GM12865 (cell line): Measurements from ENCODE around the gene VPS41.

Source experiments
- DNase-seq: peaks from one replicate; pipeline ENCODE4 v3.0.0; 2010; ENCODE audit warnings: low read depth
- H3K4me3 ChIP-seq: 2 replicates; pipeline ENCODE4 v1.5.1; 2011; ENCODE audit warnings: mild to moderate bottlenecking, low read depth, low read length, control low read depth
- TF ChIP-seq, protein P1 (sequence below): IDR thresholded peaks from 2 replicates; pipeline ENCODE4 v1.5.1; 2011; ENCODE audit warnings: low read length, control low read depth, low read depth, inconsistent platforms; ENCODE audit not compliant: insufficient read depth; ENCODE audit errors: missing control alignments

Gene VPS41

DNA sequence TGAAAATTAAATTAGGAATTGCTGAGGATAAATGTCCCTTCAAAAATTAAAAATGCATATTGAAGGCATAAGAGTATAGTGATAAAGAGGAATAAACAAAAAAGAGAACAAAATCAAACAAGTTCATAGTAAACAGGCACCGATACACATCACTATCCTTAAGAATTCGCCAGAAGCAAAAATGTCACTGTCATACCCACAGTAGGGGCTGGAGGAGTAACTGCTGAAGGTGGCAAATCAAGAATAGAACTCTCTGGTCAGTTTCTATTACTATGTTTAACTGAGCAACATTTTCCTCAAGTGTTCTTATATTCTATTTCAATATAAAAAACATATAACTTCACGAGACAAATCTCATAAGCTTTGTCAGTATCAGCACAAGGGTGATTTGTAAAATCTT, 84.0 kb downstream of the VPS41 start:
- no peak for DNase-seq
- H3K4me3 ChIP-seq = no peak overlapping the region
- TF ChIP-seq, protein P1, sequence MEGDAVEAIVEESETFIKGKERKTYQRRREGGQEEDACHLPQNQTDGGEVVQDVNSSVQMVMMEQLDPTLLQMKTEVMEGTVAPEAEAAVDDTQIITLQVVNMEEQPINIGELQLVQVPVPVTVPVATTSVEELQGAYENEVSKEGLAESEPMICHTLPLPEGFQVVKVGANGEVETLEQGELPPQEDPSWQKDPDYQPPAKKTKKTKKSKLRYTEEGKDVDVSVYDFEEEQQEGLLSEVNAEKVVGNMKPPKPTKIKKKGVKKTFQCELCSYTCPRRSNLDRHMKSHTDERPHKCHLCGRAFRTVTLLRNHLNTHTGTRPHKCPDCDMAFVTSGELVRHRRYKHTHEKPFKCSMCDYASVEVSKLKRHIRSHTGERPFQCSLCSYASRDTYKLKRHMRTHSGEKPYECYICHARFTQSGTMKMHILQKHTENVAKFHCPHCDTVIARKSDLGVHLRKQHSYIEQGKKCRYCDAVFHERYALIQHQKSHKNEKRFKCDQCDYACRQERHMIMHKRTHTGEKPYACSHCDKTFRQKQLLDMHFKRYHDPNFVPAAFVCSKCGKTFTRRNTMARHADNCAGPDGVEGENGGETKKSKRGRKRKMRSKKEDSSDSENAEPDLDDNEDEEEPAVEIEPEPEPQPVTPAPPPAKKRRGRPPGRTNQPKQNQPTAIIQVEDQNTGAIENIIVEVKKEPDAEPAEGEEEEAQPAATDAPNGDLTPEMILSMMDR = no peak

DNA sequence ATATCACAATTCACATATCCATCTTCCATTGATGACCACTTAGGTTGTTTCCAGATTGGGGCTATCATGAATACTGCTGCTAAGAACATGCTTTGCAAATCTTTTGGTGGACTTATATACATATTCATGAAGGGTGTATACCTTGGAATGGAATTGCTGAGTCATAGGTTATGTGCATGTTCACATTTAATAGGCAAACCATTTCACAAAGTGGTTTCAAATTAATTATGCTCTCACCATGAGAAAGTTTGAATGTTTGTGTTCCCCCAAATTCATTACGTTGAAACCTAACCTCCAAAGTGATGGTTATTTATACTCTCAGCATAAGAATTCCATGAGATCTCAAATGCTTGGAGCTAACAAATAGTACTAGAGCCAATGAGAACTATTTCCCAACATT, 86.4 kb downstream of the VPS41 start:
- H3K4me3 ChIP-seq = no peak overlapping the region
- TF ChIP-seq, protein P1 = no peak
- no peak for DNase-seq

DNA sequence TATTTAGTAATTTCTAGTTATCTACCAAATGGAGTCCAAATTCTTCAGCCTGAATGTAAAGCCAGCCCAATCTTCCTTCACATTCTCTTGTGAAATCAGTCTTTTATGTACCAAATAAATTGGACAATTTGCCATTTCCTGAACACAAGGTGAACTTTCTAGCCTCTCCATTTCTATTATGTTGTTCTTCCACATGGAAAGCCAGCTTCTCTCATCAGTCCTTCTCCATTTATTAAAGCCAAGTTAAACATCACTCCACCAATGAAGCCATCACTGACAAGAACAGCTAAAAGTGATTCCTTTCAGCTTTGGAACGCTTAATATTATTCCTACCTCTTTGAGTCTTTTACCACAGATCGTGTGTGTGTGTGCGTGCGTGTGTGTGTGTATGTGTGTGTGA, 88.4 kb downstream of the VPS41 start:
- no peak overlapping the region for H3K4me3 ChIP-seq
- DNase-seq = no peak
- TF ChIP-seq, protein P1 = no peak

DNA sequence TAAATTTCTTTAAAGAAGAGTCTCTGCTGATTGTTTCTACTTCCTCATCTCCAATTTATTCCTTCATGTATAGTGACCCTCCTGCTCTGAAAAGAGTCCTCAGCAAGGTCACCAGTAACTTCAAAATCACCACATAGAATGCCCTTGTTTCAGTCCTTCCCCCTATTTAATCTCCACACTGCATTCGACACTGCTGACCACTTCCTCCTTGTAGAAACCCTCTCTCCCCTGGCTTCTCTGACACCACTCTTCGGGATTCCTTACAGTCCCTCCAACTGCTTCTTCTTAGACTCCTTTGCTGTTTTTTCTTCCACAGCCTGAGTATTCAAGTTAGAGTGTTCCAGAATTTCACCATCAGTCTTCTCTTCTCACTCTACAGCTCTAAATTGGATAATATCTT, 89.5 kb downstream of the VPS41 start:
- TF ChIP-seq, protein P1 = no peak
- no peak for DNase-seq

DNA sequence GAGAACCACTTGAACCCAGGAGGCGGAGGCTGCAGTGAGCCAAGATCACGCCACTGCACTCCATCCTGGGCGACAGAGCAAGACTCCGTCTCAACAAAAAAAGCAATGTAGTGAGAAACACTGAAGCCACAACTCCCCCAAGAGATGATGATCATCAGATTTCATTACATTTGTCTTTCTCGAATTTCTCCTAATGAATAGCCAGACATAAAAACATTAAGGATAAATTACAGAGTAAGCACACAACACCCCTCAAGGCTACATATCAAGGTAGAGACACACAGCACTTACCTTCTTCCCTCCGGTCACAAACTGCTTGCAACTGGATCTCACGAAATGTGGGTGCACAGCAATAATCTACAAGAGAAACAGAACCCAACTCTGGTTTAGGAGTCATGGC, 91.5 kb downstream of the VPS41 start:
- no peak overlapping the region for H3K4me3 ChIP-seq
- DNase-seq = no peak
- TF ChIP-seq, protein P1 = no peak

More for the DNA sequence above, 89.5 kb downstream of the VPS41 start:
- H3K4me3 ChIP-seq = no peak overlapping the region

DNA sequence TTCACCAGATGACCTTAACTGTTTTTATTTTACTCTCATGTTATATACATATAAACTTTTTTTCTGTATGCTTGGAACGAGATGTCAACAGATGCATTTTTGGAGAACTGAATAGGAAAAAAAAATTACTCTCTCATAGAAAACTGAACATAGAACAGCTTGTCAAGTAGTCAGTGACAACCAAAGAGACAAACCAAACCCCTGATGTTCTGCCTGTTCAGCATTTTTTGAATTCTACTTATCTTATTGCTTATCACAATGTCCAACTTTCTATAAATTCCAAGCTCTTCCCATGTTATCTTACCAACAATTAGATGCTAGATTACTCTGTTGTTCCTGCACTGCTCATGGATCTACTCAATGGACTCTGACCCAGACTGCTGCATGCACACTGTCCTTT, 95.2 kb downstream of the VPS41 start:
- no peak overlapping the region for H3K4me3 ChIP-seq
- TF ChIP-seq, protein P1 = no peak
- no peak for DNase-seq

DNA sequence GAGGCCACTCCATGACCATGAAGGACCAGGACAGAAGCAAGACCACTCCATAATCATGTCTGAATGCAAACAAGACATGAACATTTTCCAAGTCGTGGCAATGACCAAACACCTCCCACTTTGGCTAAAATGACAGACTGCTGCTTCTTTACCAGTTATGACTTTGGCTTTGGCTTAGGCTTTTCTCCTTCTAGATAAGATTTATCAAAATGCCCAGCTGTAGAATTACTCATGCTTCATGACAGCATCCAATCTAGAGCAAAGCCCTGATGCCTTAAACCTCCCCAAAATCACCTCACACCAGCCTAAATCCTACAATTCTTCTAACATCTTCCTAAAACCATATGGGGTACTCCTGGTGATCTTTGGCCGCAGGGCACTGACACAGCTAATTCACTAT, 102.1 kb downstream of the VPS41 start:
- TF ChIP-seq, protein P1 = no peak
- H3K4me3 ChIP-seq = no peak overlapping the region
- no peak for DNase-seq
